Endodermal cell (in vitro differentiated cells): ENCODE results near the gene RBCK1. TPM values are rescaled to one million over a fixed set of nuclear protein-coding genes. Genes with fewer than 3 reads are reported as not detected.

Experiments
- DNase-seq: peaks from one replicate; pipeline ENCODE4 v3.0.0-alpha.2; 2017
- H3K27ac ChIP-seq: 2 replicates; pipeline ENCODE4 v1.5.1; 2013; ENCODE audit warnings: mild to moderate bottlenecking, low read depth, low read length, moderate library complexity
- H3K27me3 ChIP-seq: 2 replicates; pipeline ENCODE4 v1.6.1; 2013; ENCODE audit warnings: mild to moderate bottlenecking, low read length, moderate library complexity; ENCODE audit not compliant: insufficient read depth, control insufficient read depth, poor library complexity, severe bottlenecking
- H3K36me3 ChIP-seq: 2 replicates; pipeline ENCODE4 v1.7.0; 2013; ENCODE audit warnings: mild to moderate bottlenecking, low read length, moderate library complexity; ENCODE audit not compliant: control insufficient read depth, insufficient read depth
- H3K4me1 ChIP-seq: one replicate; pipeline ENCODE4 v1.7.0; 2013; ENCODE audit warnings: low read length; ENCODE audit not compliant: control insufficient read depth, insufficient read depth
- H3K4me3 ChIP-seq: 2 replicates; pipeline ENCODE4 v1.5.1; 2013; ENCODE audit warnings: mild to moderate bottlenecking, low read length, moderate library complexity
- H3K9ac ChIP-seq: 2 replicates; pipeline ENCODE4 v1.6.1; 2013; ENCODE audit warnings: mild to moderate bottlenecking, low read length, moderate library complexity; ENCODE audit not compliant: poor library complexity, severe bottlenecking; ENCODE audit errors: extremely low read depth
- H3K9me3 ChIP-seq: 2 replicates; pipeline ENCODE4 v1.6.1; 2013; ENCODE audit warnings: mild to moderate bottlenecking, low read length, moderate library complexity; ENCODE audit not compliant: control insufficient read depth
- H3K27ac Mint-ChIP-seq: 2 replicates; pipeline ENCODE4 v1.8.0; 2020; ENCODE audit warnings: mixed read lengths
- H3K27me3 Mint-ChIP-seq: 2 replicates; pipeline ENCODE4 v1.8.0; 2021; ENCODE audit warnings: mild to moderate bottlenecking, mixed read lengths; ENCODE audit not compliant: insufficient read depth
- H3K36me3 Mint-ChIP-seq: 2 replicates; pipeline ENCODE4 v1.8.0; 2020; ENCODE audit warnings: low read depth, mixed read lengths
- H3K4me1 Mint-ChIP-seq: 2 replicates; pipeline ENCODE4 v1.8.0; 2020; ENCODE audit warnings: mixed read lengths
- H3K4me3 Mint-ChIP-seq: 2 replicates; pipeline ENCODE4 v1.8.0; 2020; ENCODE audit warnings: mild to moderate bottlenecking, moderate library complexity, mixed read lengths
- H3K9me3 Mint-ChIP-seq: 2 replicates; pipeline ENCODE4 v1.8.0; 2020; ENCODE audit warnings: mild to moderate bottlenecking, mixed read lengths
- CTCF ChIP-seq: fragments of 200-600 bp; sonication (generic); conservative IDR thresholded peaks from 2 replicates; pipeline ENCODE4 v1.5.0; 2021; ENCODE audit warnings: antibody characterized with exemption, mild to moderate bottlenecking
- WGBS, 2 experiments: methylation state at CpG; one replicate each; pipeline versions ENCODE4 v1.1.5 to v1.1.7; 2013; ENCODE audit warnings: missing lambda C conversion rate in 2 of 2, mixed read lengths in 1 of 2; ENCODE audit not compliant: insufficient coverage in 1 of 2, insufficient read length in 1 of 2; 5-methylcytosine and 5-hydroxymethylcytosine counted together
- total RNA-seq, 2 donors: library from RNA; stranded (reverse); fragmentation: NEBNext Ultra II Directional in 1 of 2; extraction: Animal tissue kit (Norgen Biotek cat#: 25700) in 1 of 2; gene quantifications; 2 replicates in 1 of 2; 3 replicates in 1 of 2; pipeline ENCODE4 v1.2.1, GENCODE V29; 2021

Gene RBCK1
- total RNA-seq, 2 donors from 2014 or later, result 61.7 to 63.7 TPM

- Histone ChIP-seq H3K4me3 (no peak overlapping the region), H3K27me3 (no peaks in the 10 kb centered on the region), H3K4me1 (no peaks in the 10 kb centered on the region), H3K9me3 (no peaks in the 10 kb centered on the region), H3K27ac (no peak overlapping the region), H3K9ac (no peak overlapping the region), H3K36me3 (no peaks in the 10 kb centered on the region)
- Mint-ChIP-seq H3K4me3 (no peak overlapping the region), H3K27ac (no peak overlapping the region), H3K9me3 (no peaks in the 10 kb centered on the region), H3K4me1 (no peaks in the 10 kb centered on the region), H3K27me3 (peaks cover 17% of the 10 kb centered on the region), H3K36me3 (no peaks in the 10 kb centered on the region)
- no peak for TF ChIP-seq CTCF
- DNase-seq, result no peak
- WGBS, 2 experiments, result 82 to 87% methylated on average over 5 to 8 of the region's 8 CpGs
Observed at GRCh38 chr20:361561-361960, 46.5 kb upstream of the RBCK1 start.

- TF ChIP-seq CTCF, result peak; percentile 51
- no peak overlapping the region for H3K4me3 Mint-ChIP-seq
- H3K4me3 ChIP-seq, result no peak overlapping the region
- H3K36me3 ChIP-seq, result no peaks in the 10 kb centered on the region
- peak; percentile 63 for DNase-seq
- H3K9ac ChIP-seq, result no peak overlapping the region
- no peak overlapping the region for H3K27ac ChIP-seq
- H3K27me3 ChIP-seq, result no peaks in the 10 kb centered on the region
- H3K36me3 Mint-ChIP-seq, result no peaks in the 10 kb centered on the region
- no peaks in the 10 kb centered on the region for H3K4me1 Mint-ChIP-seq
- H3K9me3 Mint-ChIP-seq, result no peaks in the 10 kb centered on the region
- no peaks in the 10 kb centered on the region for H3K4me1 ChIP-seq
- H3K27me3 Mint-ChIP-seq, result peaks cover 17% of the 10 kb centered on the region
- no peak overlapping the region for H3K27ac Mint-ChIP-seq
- WGBS, 2 experiments, result 90 to 94% methylated on average over 9 to 13 of the region's 13 CpGs
- H3K9me3 ChIP-seq, result no peaks in the 10 kb centered on the region
Observed at GRCh38 chr20:362271-363254, 45.5 kb upstream of the RBCK1 start.

GRCh38 chr20:363319-364078 is 44.6 kb upstream of the RBCK1 start:
- Mint-ChIP-seq H3K9me3 (no peaks in the 10 kb centered on the region), H3K27ac (no peak overlapping the region), H3K27me3 (peaks cover 24% of the 10 kb centered on the region), H3K4me1 (no peaks in the 10 kb centered on the region), H3K4me3 (no peak overlapping the region), H3K36me3 (no peaks in the 10 kb centered on the region)
- H3K9me3 ChIP-seq, result no peaks in the 10 kb centered on the region
- no peaks in the 10 kb centered on the region for H3K4me1 ChIP-seq
- 86 to 89% methylated on average over 12 to 13 of the region's 13 CpGs for WGBS, 2 experiments
- no peaks in the 10 kb centered on the region for H3K36me3 ChIP-seq
- peak; percentile 52 for DNase-seq
- TF ChIP-seq CTCF, result no peak
- no peak overlapping the region for H3K27ac ChIP-seq
- H3K27me3 ChIP-seq, result no peaks in the 10 kb centered on the region
- H3K4me3 ChIP-seq, result no peak overlapping the region
- H3K9ac ChIP-seq, result no peak overlapping the region
